Embryonic facial prominence (tissue), 1 donor: Measurements from ENCODE around the gene INO80.
"Not testable (repeated sequence)": the region's sequence is repeated elsewhere in the genome, so short reads cannot be mapped to it uniquely, and the experiment has no call there.

ENCODE experiments used
- DNase-seq: peaks from one replicate; pipeline ENCODE4 v3.0.0-alpha.2; 2016; ENCODE audit errors: extremely low spot score

INO80 gene

DNA sequence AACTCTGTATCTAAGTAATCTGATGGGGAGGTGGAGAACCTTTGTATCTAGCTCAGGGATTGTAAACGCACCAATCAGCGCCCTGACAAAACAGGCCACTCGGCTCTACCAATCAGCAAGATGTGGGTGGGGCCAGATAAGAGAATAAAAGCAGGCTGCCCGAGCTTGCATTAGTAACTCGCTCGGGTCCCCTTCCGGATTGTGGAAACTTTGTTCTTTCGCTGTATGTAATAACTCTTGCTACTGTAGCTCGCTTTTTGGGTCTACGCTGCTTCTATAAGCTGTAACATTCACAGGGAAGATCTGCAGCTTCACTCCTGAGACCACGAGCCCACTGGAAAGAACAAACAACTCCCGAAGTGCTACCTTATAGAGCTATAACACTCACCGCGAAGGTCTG is 153.8 kb downstream of the INO80 start:
- not testable (repeated sequence) for DNase-seq

- not testable (repeated sequence) for DNase-seq
Measured at GRCh38 chr15:40961740-40962139, 154.3 kb downstream of the INO80 start.

GRCh38 chr15:40960925-40961324 is 155.2 kb downstream of the INO80 start:
- DNase-seq = no peak

GRCh38 chr15:40960151-40960885 is 155.8 kb downstream of the INO80 start:
- no peak for DNase-seq

DNA sequence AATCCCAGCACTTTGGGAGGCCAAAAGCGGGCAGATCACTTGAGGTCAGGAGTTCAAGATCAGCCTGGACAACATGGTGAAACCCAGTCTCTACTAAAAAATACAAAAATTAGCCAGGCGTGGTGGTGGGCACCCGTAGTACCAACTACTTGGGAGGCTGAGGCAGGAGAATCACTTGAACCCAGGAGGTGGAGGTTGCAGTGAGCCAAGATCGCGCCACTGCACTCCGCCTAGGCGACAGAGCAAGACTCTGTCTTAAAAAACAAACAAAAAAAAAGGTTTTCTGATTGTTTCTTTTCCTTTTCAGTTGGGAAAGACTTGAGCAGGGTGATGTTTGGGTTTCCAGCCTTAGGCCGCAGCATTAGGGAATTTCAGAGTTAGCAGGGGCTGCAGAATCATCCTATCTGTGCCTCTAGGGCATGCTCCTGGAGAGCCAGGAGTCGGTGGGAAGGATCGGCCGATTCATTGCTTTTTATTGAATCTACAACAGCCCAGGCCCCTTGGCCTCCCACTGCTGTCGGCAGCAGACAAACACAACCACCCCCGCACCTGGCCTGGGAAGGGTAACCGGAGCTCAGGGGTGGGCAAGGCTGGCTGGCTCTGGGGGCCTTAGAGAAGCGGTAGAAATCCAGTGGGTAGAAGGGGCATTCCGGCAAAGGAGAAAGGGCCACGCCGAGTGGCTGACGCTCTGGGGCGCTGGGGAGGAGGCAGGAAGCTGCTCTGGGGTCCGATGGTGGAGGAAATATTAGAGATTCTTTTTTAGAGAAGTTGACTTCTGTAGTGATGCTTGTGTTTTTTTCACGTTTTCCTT is 156.5 kb downstream of the INO80 start:
- DNase-seq = no peak

DNA sequence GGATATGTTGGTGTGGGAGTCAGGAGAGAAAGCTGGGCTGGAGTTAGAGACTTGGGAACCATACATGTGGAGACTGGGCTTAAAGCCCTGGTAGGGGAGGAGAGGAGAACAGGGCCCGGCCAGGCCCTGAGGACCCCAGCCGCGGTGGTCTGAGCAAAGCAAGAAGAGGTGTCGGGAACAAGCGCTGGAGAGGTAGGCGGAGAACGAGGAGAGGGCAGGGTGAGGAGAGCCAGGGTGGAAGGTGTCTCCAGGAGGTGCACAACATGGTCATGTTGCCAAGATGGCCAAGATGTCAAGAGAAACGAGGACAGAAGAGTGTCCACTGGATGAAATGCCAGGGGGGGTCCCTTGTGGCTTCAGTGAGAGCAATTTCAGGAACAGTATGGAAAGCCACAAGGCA is 157.4 kb downstream of the INO80 start:
- DNase-seq = no peak

DNA sequence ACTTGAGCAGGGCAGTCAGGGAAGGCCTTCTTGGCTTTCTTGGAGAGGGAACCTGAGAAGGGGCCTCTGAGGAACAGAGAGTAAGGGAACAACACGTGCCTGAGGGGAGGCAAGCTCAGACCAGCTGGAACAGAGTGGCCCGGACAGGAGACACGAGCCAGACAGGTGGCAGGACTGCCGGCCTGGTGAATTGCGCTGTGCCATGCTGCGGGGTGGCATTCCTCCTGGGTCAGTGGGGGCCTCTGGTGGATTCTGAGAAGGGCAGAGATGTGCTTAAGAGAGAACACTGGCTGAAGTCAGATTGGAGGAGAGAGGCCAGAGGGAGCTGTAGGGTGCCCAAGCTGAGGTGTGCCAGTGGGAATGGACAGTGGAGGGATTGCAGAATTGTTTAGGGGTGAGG is 157.9 kb downstream of the INO80 start:
- DNase-seq = no peak

DNA sequence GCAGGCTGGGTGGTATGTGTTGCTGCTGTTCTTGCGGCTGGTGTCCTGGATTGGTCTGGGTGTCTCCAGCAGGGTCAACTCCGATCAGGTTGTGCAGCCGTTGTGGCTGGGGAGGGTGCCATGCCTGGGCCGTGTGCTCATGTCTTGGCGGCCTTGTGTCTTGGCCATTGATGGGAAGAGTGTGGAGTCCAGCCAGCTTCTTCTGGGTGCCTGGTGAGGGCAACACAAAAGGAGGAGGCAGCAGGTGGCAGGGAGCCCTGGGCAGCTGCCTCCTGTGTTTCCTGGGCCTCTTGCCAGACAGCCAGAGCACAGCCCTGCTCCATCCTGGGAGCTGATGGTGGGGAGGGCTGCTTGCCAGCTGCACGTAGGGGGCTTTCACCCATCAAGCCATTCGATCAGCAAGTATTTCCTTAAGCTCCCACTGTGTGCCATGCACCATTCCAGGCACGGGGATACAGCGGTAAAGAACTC is 158.5 kb downstream of the INO80 start:
- no peak for DNase-seq

- no peak for DNase-seq
Measured at GRCh38 chr15:40957041-40957555, 159.0 kb downstream of the INO80 start.

- DNase-seq = no peak
Measured at GRCh38 chr15:40956541-40956982, 159.5 kb downstream of the INO80 start.

- DNase-seq = no peak
Measured at GRCh38 chr15:40955930-40956540, 160.0 kb downstream of the INO80 start.

DNA sequence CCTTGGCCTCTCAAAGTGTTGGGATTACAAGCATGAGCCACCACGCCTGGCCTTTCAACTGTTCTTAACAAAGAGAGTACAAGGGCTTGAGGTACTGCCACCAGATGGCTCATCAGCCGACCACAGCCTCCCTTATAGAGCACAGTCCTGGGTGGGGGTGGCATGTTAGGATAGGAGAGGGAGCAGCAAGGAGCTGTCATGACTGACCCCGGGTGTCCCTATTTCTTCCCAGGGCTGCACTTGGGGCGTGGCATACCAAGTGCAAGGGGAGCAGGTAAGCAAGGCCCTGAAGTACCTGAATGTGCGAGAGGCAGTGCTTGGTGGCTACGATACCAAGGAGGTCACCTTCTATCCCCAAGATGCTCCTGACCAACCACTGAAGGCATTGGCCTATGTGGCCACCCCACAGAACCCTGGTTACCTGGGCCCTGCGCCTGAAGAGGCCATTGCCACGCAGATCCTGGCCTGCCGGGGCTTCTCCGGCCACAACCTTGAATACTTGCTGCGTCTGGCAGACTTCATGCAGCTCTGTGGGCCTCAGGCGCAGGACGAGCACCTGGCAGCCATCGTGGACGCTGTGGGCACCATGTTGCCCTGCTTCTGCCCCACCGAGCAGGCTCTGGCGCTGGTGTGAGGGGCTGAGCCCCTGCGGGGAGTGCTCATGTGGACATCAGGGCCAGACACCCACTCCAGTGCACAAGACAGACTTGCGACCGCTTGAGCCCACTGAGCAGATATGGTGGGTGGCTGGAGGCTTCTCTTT is 160.8 kb downstream of the INO80 start:
- DNase-seq = no peak

DNA sequence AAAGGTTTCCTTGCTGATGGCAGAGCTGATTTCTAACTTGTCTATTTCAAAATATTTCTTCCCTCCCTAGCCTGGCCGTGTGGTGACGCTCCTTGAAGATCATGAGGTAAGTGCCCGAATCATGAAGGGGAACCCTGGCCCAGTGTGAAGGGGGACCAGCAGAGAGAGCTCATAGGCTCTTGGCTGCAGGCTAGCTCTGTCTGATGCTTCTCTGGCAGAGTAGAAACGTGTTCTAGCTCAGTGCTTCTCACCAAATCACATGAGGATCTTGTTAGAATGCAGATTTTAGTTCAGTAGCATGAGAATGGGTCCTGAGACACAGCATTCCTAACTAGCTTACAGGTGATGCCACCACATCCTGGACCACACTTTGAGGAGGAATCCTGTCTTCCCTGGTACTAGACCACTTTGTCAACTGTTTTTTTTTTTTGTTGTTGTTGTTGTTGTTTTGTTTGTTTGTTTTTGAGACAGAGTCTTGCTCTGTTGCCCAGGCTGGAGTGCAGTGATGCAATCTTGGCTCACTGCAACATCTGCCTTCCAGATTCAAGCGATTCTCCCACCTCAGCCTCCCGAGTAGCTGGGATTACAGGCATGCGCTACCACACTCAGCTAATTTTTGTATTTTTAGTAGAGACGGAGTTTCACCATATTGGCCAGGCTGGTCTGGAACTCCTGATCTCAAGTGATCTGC is 161.8 kb downstream of the INO80 start:
- DNase-seq = not testable (repeated sequence)

DNA sequence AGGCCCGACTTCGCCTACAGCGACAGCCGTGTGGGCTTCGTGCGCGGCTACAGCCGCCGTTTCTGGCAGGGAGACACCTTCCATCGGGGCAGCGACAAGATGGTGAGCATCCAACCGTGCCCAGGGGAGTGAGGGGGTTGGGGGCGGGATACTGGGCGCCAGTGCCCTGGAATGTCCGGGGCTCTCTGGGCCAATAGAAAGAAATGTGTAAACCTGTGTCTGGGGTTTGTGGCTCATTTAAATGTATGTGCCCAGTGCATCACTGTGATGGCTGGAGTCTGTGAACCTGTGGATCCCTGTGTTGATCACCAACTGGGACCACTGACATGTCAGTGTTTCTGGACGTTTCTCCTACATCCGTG is 162.4 kb downstream of the INO80 start:
- DNase-seq = no peak

DNA sequence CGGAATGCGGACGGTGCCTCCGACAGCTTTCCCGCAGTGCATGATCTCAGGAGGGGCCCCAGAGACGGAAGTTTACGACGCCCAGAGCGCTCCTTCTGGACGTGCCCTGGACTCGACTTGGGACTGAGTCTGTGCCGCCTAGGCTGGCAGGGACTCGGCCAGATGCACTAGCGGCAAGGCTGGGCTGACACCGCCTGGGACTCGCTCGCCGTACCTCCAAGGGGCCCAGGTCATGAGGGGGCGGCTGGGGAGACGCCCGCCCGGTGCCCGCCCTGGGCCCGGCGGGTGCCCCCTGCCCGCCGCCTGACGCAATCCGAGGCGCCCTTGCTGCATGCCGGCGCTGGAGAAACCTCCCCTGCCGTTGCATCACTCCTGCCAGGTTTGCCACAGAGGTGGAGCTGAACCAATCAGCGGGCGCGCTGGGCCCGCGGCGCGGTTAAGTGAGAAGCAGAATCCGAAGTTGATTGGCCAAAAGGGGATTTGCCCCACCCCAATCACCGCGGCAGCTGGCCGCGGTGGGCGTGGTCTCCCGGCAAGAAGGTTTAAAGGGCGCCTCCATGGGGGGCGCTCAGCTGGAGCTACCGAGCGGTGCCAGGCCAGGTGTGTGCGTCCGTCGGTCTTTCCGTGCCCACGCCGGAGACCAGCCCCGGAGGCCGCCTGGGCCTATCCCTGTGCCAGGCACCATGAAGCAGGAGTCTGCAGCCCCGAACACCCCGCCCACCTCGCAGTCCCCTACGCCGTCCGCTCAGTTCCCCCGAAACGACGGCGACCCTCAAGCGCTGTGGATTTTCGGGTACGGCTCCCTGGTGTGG is 163.0 kb downstream of the INO80 start, which contains the start of gene CHAC1:
CHAC1 (plus strand) TSS at position 571 of the 812 bp plus-strand sequence; CDS start at position 684, 113 bp downstream.
- DNase-seq = peak; percentile 82

- DNase-seq = no peak
Measured at GRCh38 chr15:40952301-40952900, 163.7 kb downstream of the INO80 start.

DNA sequence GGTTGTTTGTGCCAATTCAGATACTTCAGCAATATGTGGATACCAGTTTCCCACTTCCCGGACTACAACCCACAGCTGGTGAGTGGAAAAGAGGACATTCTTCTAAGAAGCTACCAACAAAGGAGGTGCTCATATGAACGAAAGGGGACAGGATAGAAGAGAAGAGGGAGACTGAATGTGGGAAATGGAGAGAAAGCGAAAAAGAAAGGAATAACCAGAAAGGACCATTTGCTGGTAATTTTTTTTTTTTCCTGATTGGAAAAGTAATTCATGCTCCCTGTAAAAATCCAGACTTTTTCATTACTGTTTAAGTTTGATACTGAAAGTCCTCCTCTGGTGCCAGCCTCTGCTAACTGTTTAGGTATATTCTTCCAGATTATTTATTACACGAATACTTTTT is 164.3 kb downstream of the INO80 start:
- no peak for DNase-seq

DNA sequence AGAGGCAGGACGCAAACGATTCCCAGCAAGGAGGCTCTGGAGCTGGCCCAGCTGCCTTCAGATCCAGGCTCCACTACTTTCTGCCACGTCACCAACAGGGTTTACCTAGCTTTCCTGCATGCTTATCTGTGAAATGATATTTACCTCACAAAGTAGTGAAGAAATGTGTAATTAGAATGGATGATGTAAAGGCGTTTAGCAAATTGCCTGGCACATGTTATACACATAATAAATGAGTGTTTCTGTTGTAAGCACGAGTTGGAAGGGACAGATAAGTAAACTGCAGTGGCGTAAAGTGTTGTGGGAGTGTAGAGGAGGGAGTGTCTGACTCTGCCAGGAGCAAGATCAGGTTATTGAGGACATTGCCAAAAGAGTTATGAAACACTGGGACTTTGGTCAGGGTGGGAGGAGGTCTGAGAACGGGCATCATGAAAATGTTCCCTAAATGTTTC is 166.3 kb downstream of the INO80 start:
- DNase-seq = no peak

- DNase-seq = no peak
Measured at GRCh38 chr15:40948706-40949473, 167.2 kb downstream of the INO80 start.
